Measurements from ENCODE around the gene DAAM1. TPM values are rescaled to one million over a fixed set of nuclear protein-coding genes. Genes with fewer than 3 reads are reported as not detected.
A peak's percentile ranks its signal among the peaks of the same experiment; 100 is the strongest.

The DAAM1 gene
- total and polyA plus RNA-seq, 3 donors from 2014 or later, result 23.9 to 57.3 (median 54.6) TPM

DNA sequence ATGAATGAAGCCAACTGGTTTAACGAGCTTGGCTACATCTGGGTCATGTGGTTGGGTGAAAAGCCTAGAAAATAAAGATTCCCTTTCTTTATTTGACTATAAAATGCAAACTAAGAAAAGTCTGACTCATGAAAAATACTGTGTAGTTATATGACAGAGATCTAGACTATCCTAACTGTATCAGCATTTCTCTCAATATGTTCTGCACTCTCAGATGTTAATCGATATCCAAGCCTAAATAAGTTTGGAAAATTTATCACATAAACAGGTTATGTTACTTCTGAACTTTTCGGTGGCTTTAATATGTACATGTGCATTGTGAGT, 133.1 kb downstream of the DAAM1 start:
- Histone ChIP-seq H3K27me3 (no peaks in the 10 kb centered on the region), H3K36me3 (ENCODE audit: low read depth, missing control alignments) (no peaks in the 10 kb centered on the region), H3K27ac (peak overlapping the region; percentile 63 to 64), H3K9me3 (no peaks in the 10 kb centered on the region), H3K4me3 (no peak overlapping the region), H3K4me1 (peaks cover 27% of the 10 kb centered on the region)
- intact Hi-C loops (cut with DNase I; ENCODE audit: low total_unique reads), result no loop called here
- DNase-seq, result no peak
- TF ChIP-seq POLR2A (IDR thresholded peaks at IDR 0.05), result no peak
- TF ChIP-seq, protein P1, sequence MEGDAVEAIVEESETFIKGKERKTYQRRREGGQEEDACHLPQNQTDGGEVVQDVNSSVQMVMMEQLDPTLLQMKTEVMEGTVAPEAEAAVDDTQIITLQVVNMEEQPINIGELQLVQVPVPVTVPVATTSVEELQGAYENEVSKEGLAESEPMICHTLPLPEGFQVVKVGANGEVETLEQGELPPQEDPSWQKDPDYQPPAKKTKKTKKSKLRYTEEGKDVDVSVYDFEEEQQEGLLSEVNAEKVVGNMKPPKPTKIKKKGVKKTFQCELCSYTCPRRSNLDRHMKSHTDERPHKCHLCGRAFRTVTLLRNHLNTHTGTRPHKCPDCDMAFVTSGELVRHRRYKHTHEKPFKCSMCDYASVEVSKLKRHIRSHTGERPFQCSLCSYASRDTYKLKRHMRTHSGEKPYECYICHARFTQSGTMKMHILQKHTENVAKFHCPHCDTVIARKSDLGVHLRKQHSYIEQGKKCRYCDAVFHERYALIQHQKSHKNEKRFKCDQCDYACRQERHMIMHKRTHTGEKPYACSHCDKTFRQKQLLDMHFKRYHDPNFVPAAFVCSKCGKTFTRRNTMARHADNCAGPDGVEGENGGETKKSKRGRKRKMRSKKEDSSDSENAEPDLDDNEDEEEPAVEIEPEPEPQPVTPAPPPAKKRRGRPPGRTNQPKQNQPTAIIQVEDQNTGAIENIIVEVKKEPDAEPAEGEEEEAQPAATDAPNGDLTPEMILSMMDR (IDR thresholded peaks at IDR 0.05), result no peak
- 70 to 71% methylated on average over 3 of the region's 3 CpGs for WGBS, 2 donors

DNA sequence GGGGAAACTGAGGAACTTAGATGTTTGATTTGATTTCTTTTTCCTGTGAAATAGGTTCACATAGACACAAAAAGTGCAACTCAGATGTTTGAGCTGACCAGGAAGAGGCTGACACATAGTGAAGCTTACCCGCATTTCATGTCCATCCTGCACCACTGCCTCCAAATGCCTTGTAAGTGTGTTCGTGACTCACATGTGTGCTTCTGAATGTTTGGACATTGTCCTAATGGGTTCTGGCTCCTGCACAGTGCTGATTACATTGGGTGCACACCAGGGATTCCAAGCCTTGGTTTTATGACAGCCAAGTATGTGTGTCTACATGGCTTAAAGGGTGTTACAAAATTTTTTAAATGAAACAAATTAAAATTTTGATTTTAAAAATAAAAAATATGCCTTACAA, 137.4 kb downstream of the DAAM1 start:
- TF ChIP-seq POLR2A (IDR thresholded peaks at IDR 0.05), result no peak
- TF ChIP-seq, protein P1 (IDR thresholded peaks at IDR 0.05), result no peak
- 73 to 90% methylated on average over 2 of the region's 2 CpGs for WGBS, 2 donors
- Histone ChIP-seq H3K4me3 (no peak overlapping the region), H3K36me3 (ENCODE audit: low read depth, missing control alignments) (no peaks in the 10 kb centered on the region), H3K4me1 (peaks cover 11% of the 10 kb centered on the region), H3K27ac (no peak overlapping the region), H3K9me3 (no peaks in the 10 kb centered on the region), H3K27me3 (no peaks in the 10 kb centered on the region)
- no peak for DNase-seq
- intact Hi-C loops (cut with DNase I; ENCODE audit: low total_unique reads), result no loop called here

DNA sequence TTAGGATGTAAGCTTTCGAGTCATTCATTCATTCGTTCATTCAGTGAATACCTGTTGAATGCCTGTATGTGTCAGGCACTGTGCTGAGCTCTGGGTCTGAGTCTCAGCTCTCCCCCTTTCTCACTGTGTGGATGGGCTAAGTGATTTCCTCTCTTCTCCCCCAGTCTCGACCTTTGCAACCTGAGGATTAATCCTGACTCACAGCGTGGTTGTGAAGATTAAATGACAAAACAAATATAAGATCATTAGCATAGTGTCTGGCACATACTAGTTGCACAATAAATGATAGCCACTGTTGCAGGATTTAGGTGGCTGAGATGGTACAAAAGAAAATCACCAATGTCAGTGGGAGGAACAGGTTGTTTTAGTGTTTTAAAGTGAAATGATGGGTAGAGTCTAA, 140.0 kb downstream of the DAAM1 start:
- TF ChIP-seq, protein P1 (IDR thresholded peaks at IDR 0.05), result no peak
- TF ChIP-seq POLR2A (IDR thresholded peaks at IDR 0.05), result no peak
- WGBS, 2 donors, result 81 to 93% methylated on average over 4 of the region's 4 CpGs
- Histone ChIP-seq H3K36me3 (ENCODE audit: low read depth, missing control alignments) (no peaks in the 10 kb centered on the region), H3K4me1 (peaks cover 3% of the 10 kb centered on the region), H3K4me3 (no peak overlapping the region), H3K9me3 (no peaks in the 10 kb centered on the region), H3K27me3 (no peaks in the 10 kb centered on the region), H3K27ac (no peak overlapping the region)
- no peak for DNase-seq
- intact Hi-C loops (cut with DNase I; ENCODE audit: low total_unique reads), result no loop called here

DNA sequence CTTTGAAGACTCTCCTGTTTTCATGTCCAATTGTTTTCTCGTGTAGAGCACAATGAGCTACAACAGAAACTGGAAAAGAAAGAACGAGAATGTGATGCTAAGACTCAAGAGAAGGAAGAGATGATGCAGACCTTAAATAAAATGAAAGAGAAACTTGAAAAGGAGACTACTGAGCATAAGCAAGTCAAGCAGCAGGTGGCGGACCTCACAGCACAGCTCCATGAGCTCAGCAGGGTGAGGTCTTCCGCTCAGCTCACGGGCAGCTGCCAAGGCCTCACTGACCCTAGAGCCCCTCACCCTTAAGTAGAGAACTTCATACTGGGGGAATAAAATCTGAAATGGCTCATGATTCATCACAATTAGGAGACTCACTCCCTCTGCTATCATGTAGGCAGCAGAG, 142.0 kb downstream of the DAAM1 start:
- Histone ChIP-seq H3K9me3 (no peaks in the 10 kb centered on the region), H3K4me1 (peaks cover 4% of the 10 kb centered on the region), H3K27me3 (no peaks in the 10 kb centered on the region), H3K27ac (no peak overlapping the region), H3K36me3 (ENCODE audit: low read depth, missing control alignments) (no peaks in the 10 kb centered on the region), H3K4me3 (no peak overlapping the region)
- WGBS, 2 donors, result 91 to 94% methylated on average over 5 of the region's 5 CpGs
- no peak for DNase-seq
- TF ChIP-seq, protein P1 (IDR thresholded peaks at IDR 0.05), result no peak
- TF ChIP-seq POLR2A (IDR thresholded peaks at IDR 0.05), result no peak
- intact Hi-C loops (cut with DNase I; ENCODE audit: low total_unique reads), result no loop called here

DNA sequence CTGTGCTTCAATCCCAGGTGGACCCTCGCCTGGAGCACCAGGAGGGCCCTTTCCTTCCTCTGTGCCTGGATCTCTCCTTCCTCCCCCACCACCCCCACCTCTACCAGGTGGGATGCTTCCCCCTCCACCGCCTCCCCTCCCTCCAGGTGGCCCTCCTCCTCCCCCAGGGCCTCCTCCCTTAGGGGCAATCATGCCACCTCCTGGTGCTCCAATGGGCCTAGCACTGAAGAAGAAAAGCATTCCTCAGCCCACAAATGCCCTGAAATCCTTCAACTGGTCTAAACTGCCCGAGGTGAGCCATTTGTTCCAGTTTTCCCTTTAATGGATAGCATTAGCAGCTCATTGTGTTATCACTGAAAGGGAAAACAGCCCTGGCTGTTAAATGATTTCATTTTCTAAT, 142.8 kb downstream of the DAAM1 start:
- Histone ChIP-seq H3K4me1 (peaks cover 4% of the 10 kb centered on the region), H3K27ac (no peak overlapping the region), H3K9me3 (no peaks in the 10 kb centered on the region), H3K4me3 (no peak overlapping the region), H3K27me3 (no peaks in the 10 kb centered on the region), H3K36me3 (ENCODE audit: low read depth, missing control alignments) (no peaks in the 10 kb centered on the region)
- TF ChIP-seq, protein P1 (IDR thresholded peaks at IDR 0.05), result no peak
- TF ChIP-seq POLR2A (IDR thresholded peaks at IDR 0.05), result no peak
- DNase-seq, result no peak
- WGBS, 2 donors, result 82 to 85% methylated on average over 3 of the region's 3 CpGs
- intact Hi-C loops (cut with DNase I; ENCODE audit: low total_unique reads), result no loop called here
